Sigmoid colon (tissue), 4 donors: Measurements from ENCODE around the gene PPFIBP2.

Experiments
- EP300 ChIP-seq, 4 donors: sonication (generic); formaldehyde crosslinking; IDR thresholded peaks; one replicate each; pipeline ENCODE4 v1.6.1; 2017; ENCODE audit warnings: antibody characterized with exemption in 4 of 4
- POLR2A ChIP-seq, 2 donors: fragments of 450-650 bp; IDR thresholded peaks; one replicate each; pipeline ENCODE4 v1.6.1; 2016; ENCODE audit warnings: antibody characterized with exemption in 2 of 2, mild to moderate bottlenecking in 2 of 2, moderate library complexity in 2 of 2
- POLR2AphosphoS5 ChIP-seq, 4 donors: sonication (generic); formaldehyde crosslinking; IDR thresholded peaks; one replicate each; pipeline ENCODE4 v1.6.1; 2017; ENCODE audit warnings: antibody characterized with exemption in 4 of 4
- TF ChIP-seq, protein P1 (sequence below), 4 experiments: fragments of 450-650 bp in 3 of 4; fragments of 200-600 bp in 1 of 4; IDR thresholded peaks; one replicate each; pipeline ENCODE4 v1.5.1; 2016 to 2019; ENCODE audit warnings: antibody characterized with exemption in 4 of 4, mild to moderate bottlenecking in 3 of 4, moderate library complexity in 2 of 4

DNA sequence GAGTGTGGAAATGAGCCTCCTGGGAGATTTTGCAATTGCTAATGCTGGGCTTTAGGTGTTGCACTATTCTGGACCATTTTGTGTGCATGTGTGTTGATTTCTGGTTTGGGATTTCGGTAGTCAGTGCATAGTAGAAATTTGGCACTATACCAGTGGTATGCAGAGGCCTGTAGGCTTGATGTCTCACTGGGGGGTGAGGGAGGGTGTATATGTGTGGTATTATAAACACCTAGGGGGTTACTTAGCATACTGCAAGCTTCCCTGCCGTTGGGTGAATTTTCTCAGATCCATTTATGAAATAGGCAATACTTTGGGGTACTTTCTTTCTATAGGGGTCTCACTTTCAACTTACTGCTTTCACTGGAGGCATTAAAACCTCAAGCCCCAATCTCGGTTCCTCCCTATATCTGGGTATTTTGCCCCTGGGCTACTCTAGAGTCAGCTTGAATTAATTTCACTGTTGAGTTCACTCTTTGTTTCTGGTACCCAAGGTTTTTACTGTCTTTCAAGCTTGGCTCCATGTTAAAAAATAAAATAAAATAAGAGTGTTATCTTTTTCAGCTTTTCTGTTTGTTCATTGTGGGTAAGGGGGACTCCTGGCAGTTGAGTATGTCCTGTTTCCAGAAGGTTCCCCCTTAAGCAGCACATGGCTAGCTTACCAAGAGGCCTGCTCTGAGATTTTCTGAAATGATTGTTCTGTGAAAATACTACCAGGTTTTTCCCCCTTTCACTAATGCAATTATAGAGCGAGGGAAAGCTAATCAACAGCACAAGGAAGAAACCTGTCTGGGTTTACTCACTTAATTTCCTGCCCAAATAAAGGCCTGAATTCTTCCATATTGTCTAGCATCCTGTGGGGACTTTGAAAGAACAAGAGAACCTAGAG is 45.8 kb downstream of the PPFIBP2 start:
- TF ChIP-seq, protein P1, sequence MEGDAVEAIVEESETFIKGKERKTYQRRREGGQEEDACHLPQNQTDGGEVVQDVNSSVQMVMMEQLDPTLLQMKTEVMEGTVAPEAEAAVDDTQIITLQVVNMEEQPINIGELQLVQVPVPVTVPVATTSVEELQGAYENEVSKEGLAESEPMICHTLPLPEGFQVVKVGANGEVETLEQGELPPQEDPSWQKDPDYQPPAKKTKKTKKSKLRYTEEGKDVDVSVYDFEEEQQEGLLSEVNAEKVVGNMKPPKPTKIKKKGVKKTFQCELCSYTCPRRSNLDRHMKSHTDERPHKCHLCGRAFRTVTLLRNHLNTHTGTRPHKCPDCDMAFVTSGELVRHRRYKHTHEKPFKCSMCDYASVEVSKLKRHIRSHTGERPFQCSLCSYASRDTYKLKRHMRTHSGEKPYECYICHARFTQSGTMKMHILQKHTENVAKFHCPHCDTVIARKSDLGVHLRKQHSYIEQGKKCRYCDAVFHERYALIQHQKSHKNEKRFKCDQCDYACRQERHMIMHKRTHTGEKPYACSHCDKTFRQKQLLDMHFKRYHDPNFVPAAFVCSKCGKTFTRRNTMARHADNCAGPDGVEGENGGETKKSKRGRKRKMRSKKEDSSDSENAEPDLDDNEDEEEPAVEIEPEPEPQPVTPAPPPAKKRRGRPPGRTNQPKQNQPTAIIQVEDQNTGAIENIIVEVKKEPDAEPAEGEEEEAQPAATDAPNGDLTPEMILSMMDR (IDR thresholded peaks at IDR 0.05): no peak
- TF ChIP-seq POLR2A (IDR thresholded peaks at IDR 0.05) (no peak), POLR2AphosphoS5 (IDR thresholded peaks at IDR 0.05) (no peak), EP300 (IDR thresholded peaks at IDR 0.05) (no peak)
